GM08714 (cell line): ENCODE results near the gene LITAF.
"Not testable (repeated sequence)": the region's sequence is repeated elsewhere in the genome, so short reads cannot be mapped to it uniquely, and the experiment has no call there.

Source experiments
- H3K4me3 ChIP-seq: fragments of 200-500 bp; sonication (Bioruptor generic); 2 replicates; pipeline ENCODE4 v1.5.1; 2014; ENCODE audit warnings: mild to moderate bottlenecking, low read length, inconsistent platforms
- ZNF274 ChIP-seq: IDR thresholded peaks from 2 replicates; pipeline ENCODE4 v1.6.1; 2012; ENCODE audit warnings: mild to moderate bottlenecking, low read depth, low read length

LITAF gene

DNA sequence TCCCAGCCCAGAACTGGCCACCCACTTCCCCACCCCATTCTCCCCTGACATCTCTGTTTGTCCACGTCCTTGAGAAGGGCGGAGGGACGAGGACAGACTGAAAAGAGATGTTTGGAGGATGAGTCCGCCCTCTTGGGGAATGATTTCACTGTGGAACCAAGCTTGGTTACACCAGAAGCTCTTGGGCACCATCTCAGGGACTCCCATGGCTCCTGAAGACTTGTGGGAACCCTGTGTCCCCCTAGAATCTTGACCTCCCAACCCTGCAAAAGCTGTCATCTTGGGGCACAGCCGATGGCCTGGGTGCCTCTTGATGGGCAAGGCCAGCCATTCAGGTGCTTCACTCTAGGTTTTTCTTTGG lies 25.9 kb upstream of the LITAF start:
- no peak for TF ChIP-seq ZNF274
- H3K4me3 ChIP-seq = no peak overlapping the region

DNA sequence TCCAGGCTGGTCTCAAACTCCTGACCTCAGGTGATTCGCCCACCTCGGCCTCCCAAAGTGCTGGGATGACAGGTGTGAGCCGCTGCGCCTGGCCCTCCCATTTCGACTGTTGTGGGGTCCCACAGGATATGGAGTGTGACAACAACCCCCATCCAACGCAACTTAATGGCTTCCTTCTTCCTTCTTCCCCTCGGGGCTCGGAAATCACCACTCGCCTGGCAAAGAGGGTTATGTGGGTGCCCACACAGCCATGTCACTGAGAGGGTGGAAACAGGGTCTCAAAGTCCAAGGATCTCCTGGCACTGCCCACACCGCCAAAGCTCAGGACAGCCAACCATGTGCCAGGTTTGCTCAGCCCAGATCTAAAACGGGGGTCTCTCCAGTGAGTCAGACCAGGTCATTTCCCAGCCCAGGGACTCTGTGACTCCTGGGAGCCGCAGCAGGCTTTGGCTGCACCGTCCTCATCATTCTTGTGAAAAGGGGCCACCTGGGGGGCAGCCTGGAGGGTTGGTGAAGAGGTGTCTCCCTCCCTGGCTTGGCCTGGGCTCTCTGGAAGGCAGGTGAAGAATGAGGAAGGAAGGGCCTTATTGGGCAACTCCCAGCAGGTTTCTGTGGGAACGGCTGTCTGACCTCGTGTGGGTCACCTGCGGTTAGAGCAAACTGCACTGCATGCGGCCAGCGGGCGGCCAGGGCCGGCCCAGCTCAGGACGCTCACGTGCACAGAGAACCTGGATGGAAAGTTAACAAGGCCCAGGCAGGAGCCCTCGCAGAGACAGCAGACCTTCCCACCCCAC lies 25.3 kb upstream of the LITAF start:
- no peak for TF ChIP-seq ZNF274
- no peak overlapping the region for H3K4me3 ChIP-seq

DNA sequence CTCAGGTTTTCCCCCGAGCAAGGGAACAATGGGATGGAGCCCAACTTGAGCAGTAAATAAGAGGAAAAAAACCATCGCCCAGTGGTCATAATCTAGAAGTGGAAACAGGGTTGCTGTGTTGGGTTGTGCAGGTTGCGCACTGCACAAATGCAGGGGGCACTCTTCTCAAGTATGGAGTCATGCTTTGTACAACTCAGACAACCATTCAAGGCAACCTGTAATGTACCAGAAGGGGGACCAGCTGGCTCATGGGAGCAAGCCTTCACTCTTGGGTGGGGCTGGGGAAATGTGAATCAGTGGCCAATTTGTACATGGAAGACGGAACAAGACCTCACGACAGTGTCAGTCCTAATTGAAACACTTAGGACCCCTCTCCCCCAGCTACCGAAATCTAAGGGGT lies 23.9 kb upstream of the LITAF start:
- no peak for TF ChIP-seq ZNF274
- H3K4me3 ChIP-seq = no peak overlapping the region

DNA sequence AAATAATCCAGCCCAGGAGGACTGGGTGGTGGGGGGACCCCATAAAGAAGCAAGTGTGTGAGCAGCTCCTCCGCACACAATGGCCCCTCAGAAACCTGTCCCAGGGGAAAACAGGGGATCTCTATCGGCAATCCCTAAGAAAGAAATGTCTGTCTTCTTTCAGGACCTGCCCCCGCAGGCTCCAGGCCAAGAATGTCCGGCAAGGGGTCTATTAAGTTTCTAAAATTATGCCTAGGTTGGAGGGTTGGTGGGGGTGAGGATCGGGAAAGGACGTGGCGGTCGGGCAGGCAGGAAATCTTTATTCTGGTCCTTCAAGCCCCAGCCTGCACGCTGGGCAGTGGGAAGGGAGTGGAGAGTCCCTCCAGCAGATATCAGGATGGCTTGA lies 23.4 kb upstream of the LITAF start:
- H3K4me3 ChIP-seq = no peak overlapping the region
- no peak for TF ChIP-seq ZNF274

DNA sequence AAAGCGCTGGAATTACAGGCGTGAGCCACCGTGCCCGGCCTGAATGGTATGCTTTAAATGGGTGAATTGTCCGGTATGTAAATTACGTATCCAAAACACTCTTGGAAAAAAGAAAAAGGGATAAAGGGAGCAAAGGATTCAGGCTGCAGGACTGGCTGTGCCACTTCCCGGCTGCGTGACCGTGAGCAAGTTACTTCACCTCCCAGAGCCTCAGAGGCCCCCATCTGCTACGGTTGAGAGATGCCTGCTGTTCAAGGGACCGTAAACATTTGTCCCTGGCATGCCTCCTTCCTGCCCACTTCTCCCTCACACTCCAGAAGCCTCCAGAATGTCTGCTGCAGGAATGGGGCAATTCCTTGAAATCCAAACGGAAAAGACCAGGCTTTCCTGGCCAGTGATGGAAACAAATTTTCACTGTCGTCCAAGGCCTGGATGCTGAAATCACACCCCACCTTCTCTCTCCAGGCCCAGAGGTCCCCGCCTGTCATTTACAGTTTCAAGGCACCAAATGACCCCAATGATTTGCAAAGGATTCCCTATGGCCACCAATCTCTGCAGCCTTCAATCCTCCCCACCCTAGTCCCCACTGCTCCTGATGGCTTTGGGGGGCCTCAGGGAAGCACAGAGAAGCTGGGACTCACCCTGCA lies 22.9 kb upstream of the LITAF start:
- no peak overlapping the region for H3K4me3 ChIP-seq
- no peak for TF ChIP-seq ZNF274

DNA sequence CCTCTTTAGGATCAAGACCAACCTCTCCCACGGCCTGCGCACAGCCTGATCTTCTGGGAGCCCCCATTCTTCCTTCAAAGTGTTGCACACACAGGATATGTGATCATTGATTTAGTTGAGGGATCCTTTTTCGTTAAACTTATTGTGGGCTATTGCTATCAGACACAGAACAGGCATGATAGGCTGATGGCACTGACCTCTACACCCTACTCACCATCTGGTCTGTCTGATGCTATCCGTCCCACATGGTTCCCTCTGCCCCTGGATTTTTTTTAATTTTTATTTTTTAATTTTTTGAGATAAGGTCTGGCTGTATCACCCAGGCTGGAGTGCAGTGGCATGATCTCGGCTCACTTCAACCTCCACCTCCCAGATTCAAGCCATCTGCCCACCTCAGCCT lies 19.2 kb upstream of the LITAF start:
- no peak overlapping the region for H3K4me3 ChIP-seq

DNA sequence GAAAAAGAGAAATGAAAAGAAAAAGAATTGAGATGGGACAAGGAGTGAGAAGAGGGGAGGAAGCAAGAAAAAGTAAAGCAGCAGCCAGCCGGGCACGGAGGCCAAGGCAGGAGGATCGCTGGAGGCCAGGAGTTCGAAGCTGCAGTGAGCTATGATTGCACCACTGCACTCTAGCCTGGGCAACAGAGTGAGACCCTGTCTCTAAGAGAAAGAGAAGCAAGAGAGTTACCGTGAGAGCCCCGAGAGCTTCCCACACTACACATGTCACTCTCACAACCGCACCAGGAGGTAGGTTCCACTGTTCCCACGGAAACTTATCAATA lies 18.8 kb upstream of the LITAF start:
- TF ChIP-seq ZNF274 = no peak
- H3K4me3 ChIP-seq = no peak overlapping the region

More for the DNA sequence above, 19.2 kb upstream of the LITAF start:
- no peak for TF ChIP-seq ZNF274

DNA sequence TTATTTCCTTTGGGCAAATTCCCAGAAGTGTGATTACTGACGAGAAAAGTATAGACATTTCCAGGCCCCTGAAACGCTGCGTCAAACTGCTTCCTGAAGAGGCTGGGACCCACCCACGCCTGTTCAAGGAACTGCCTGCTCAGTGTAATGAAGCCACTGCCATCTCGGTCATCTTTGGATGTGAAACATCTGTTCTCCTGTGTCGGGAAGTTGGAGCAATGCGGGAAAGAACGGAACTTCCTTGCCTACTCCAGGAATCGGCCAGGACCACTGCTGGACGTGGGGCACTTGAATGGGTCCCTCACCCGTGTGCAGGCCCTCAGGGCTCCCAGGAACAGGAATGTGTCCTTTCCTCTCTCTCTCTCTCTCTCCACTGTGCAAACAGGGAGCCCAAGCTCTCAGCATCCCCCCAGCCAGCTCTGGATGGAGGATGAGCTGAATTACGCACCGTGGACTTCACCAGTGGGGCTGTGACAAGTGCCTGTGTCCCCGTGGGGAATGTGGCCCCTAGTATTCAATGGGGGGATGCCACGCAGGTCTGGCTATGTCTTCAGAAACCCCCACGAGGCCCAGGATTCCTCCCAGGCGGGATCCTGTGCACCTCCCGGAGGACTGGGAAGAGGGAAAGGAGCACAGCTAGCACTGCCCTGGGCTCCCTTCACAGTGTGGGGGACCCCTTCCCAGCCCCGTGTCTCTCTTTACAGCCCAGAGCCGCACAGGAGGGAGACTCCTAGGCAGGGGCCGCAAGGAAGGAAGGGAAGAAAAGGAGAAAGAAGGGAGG lies 18.3 kb upstream of the LITAF start:
- no peak overlapping the region for H3K4me3 ChIP-seq
- no peak for TF ChIP-seq ZNF274

DNA sequence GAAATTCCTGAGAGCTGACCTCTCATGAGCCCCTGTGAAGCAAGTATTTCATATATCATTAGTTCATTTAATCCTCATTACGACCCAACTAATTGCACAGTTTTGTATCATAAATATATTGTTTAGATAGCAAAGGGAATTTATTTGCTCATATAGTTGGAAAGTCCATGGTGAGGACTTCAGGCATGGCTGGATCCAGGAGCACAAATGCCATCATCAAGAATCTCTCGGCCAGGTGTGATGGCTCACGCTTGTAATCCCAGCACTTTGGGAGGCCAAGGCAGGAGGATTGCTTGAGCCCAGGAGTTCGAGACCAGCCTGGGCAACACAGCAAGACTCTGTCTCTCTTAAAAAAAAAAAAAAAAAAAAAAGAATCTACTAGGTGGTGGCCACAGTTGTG lies 17.6 kb upstream of the LITAF start:
- not testable (repeated sequence) for H3K4me3 ChIP-seq

DNA sequence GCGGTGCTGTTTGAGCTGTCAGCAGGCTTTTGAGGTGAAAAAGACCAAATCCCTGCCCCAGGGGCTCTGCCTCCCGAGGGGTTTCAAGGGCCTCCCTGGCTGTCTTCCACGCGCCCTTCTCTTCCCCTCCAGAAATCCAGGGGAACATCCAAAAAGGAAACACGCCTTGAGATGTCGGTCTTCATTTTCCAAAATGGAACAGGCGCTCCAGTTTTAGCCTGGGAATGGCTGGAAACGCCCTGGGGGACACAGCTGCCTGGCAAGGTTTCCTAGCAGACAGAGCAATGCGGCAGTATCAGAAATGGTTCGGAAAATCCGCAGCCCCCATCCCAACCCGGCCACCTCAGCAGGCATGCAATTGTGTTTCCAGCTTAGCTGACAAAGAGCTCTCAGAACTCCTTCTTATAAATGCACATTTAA lies 16.6 kb upstream of the LITAF start:
- no peak for TF ChIP-seq ZNF274
- no peak overlapping the region for H3K4me3 ChIP-seq

DNA sequence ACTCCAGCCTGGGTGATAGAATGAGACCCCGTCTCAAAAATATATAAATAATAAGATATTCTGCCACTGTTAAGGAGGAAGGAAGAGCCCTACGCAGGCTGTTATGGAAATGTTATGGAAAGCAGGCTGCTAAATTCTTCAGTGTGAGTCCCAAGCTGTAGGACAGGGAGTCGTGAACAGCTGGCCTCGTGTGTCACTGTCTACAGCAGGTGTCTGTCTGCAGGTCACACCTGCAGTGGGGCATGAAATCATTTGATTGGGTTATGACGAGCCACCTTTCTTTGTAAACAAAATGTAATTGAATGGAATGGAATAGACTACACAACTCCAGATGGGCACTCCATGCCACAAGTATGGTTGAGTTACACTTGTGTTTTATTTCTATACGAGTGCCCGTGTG lies 15.6 kb upstream of the LITAF start:
- H3K4me3 ChIP-seq = no peak overlapping the region
- TF ChIP-seq ZNF274 = no peak

DNA sequence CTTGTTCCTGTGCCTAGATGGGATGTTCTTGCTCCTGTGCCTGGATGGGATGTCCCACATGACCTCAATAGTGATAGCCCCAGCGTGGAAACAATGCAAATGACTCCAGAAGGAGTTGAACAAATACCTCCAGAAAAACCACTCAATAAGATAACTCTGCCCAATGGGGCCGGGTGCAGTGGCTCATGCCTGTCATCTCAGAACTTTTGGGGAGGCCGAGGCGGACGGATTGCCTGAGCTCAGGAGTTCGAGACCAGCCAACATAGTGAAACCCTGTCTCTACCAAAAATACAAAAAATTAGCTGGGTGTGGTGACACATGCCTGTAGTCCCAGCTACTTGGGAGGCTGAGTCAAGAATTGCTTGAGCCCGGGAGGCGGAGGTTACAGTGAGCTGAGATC lies 15.2 kb upstream of the LITAF start:
- no peak overlapping the region for H3K4me3 ChIP-seq
- TF ChIP-seq ZNF274 = no peak

DNA sequence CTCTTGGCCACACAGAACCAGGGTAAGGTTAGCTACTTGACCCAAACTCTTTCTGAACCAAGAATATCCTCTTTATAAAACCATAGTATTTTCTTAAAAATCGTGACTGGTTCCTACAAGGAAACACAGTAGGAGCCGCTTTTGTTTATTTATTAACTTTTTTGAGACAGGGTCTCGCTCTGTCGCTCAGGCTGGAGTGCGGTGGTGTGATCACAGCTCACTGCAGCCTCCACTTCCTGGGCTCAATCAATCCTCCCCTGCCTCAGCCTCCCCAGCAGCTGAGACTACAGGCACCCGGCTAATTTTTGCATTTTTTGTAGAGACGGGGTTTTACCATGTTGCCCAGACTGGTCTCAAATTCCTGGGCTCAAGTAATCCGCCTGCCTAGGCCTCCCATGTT lies 14.7 kb upstream of the LITAF start:
- TF ChIP-seq ZNF274 = no peak

DNA sequence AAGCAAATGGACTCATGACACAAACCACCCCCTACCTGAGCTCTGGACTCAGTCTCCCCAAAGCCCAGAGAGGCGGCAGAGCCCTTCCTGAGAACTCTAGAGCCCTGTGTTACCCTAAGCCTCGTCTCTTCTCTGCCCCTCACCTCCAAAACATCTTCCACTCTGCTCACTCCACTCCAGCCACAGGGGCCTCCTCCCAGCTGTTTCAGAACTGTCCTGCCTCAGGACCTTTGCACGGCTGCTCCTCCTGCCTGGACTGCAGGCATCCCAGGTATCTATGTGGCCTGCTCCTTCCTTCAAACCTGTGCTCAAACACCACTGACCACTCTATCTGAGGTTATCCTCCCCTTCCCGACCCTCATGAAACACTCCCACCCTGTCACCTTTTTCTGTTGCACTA lies 12.9 kb upstream of the LITAF start:
- no peak overlapping the region for H3K4me3 ChIP-seq
- TF ChIP-seq ZNF274 = no peak

More for the DNA sequence above, 14.7 kb upstream of the LITAF start:
- H3K4me3 ChIP-seq = no peak overlapping the region
